GM12872 (cell line): ENCODE measurements around the gene SPO11.

Source experiments
- CTCF ChIP-seq: IDR thresholded peaks from 3 replicates; pipeline ENCODE4 v1.5.1; 2011; ENCODE audit warnings: low read depth, mild to moderate bottlenecking, low read length, moderate library complexity; ENCODE audit not compliant: insufficient read depth

SPO11 gene

GRCh38 chr20:57391439-57392301 is 62.1 kb downstream of the SPO11 start:
- no peak for TF ChIP-seq CTCF

GRCh38 chr20:57392512-57393271 is 63.1 kb downstream of the SPO11 start:
- TF ChIP-seq CTCF, result no peak
